Suppressor macrophage treated with lipopolysaccharide for 1 hour (primary cell): Measurements from ENCODE around the gene IL1RAPL2.
A peak's percentile ranks its signal among the peaks of the same experiment; 100 is the strongest.
"Not testable (repeated sequence)": the region's sequence is repeated elsewhere in the genome, so short reads cannot be mapped to it uniquely, and the experiment has no call there.

Source experiments
- DNase-seq, 3 donors: peaks; one replicate each; pipeline ENCODE4 v3.0.0-alpha.2; 2020 to 2022

The IL1RAPL2 gene

DNA sequence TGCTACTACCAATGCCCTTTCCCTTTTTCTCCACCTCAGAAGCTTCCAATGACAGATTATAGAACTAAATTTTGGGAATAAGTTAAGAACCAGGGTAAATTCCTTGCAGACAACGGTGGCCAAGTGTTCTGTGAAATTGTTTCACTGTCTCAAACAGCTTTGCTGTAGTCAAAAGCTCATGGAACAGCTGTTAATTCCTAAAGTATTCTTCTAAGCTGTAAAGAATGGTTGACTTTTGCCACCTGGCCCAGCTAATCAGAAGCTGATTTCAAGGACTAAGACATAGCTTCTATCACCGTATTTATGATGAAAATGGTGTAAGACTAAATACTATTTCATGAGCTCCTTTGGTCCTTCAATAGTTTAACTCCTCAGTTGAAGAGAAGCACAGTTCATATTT lies 297.5 kb downstream of the IL1RAPL2 start:
- no peak for DNase-seq

DNA sequence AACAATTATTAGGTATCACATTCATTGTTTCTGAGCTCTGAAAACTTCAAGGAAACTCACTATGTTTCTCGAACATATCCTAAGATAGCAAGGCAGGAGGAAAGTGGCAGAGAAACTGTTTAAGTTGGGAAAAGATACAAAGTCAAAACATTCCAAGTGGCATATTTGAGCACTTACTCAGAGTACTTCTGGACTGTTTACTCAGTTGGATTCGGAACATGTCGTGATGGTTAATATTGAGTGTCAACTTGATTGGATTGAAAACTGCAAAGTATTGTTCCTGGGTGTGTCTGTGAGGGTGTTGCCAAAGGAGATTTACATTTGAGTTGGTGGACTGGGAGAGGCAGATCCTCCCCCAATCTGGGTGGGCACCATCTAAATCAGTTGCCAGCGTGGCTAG lies 298.3 kb downstream of the IL1RAPL2 start:
- DNase-seq: no peak

DNA sequence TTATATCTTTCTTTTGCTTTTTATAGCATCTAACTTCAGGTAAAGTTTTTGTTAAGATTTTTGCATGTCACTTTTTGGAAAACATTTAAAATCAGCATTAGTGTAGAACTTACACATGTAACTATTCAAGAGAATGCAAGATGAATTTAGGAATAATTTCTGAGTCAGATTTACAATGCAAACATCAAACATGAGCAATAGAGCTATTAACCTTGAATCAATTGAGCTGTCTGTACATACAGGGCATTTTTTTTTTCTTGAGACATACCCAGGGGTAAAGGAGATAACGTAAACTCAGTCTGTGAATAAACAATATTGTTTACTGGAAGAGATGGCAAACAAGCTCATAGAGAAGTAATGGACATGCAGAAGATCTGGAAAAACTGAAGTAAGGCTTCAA lies 311.5 kb downstream of the IL1RAPL2 start:
- DNase-seq: no peak

DNA sequence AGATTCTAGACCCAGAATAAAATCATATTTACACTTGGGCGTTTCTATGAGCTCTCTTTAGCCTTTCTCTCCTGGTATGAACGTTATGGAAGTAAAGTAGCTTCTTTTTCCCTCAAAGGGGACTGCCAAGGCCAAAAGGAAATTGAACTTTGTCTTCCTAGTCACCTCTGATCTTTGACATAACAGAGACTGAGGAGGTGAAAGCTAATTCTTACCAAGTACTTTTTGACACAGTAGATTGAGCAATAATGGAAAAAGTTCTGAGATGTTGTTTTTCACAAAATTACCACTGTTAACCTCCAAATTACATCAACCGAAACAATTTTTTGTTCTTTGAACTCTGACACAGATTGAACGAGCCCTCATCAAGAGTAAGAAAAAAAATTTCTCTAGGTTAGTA lies 336.1 kb downstream of the IL1RAPL2 start:
- no peak for DNase-seq

DNA sequence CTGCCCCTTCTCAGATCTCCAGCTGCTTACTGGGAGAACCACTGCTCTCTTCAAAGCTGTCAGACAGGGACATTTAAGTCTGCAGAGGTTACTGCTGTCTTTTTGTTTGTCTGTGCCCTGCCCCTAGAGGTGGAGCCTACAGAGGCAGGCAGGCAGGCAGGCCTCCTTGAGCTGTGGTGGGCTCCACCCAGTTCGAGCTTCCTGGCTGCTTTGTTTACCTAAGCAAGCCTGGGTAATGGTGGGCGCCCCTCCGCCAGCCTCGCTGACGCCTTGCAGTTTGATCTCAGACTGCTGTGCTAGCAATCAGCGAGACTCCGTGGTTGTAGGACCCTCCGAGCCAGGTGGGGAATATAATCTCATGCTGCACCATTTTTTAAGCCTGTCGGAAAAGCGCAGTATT lies 343.7 kb downstream of the IL1RAPL2 start:
- not testable (repeated sequence) for DNase-seq

DNA sequence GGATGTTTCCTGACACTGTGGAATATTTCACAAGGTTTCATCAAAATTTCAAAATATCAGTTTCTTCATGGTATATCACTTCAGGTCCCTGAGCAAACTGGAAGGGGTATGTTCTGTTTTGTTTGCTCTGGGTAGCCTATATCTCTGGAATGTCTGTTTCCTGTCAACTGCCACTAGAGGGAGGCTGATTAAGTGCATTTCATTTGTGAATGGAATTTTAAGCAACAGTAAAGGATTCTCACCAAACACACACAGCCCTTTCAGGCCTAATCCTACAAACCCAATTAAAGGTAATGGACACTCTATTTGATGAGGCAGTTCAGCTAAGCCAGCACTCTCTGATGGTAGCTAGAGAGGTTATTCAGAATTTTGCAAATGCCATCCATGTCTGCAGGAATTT lies 347.3 kb downstream of the IL1RAPL2 start:
- no peak for DNase-seq

DNA sequence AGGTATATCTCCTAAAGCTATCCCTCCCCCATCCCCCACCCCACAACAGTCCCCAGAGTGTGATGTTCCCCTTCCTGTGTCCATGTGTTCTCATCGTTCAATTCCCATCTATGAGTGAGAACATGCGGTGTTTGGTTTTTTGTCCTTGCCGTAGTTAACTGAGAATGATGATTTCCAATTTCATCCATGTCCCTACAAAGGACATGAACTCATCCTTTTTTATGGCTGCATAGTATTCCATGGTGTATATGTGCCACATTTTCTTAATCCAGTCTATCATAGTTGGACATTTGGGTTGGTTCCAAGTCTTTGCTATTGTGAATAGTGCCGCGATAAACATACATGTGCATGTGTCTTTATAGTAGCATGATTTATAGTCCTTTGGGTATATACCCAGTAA lies 348.7 kb downstream of the IL1RAPL2 start:
- not testable (repeated sequence) for DNase-seq

DNA sequence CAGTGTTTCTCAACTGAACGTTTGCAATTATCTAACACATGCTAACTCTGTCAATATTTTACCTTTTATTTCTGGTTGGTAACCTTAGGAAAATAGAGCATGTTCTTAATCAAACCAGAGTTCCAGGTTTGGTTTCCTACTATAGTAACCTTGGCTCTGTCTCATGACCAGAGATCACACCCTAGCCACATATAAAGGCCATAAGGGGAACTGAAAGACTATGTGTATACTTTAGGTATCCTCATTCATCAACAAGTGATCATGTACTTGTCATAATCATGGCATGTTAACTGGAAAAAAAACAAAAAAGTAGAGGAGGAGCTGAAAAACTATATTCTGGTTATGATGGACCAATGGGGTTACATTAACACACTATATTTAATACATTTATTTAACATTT lies 352.1 kb downstream of the IL1RAPL2 start:
- no peak for DNase-seq

DNA sequence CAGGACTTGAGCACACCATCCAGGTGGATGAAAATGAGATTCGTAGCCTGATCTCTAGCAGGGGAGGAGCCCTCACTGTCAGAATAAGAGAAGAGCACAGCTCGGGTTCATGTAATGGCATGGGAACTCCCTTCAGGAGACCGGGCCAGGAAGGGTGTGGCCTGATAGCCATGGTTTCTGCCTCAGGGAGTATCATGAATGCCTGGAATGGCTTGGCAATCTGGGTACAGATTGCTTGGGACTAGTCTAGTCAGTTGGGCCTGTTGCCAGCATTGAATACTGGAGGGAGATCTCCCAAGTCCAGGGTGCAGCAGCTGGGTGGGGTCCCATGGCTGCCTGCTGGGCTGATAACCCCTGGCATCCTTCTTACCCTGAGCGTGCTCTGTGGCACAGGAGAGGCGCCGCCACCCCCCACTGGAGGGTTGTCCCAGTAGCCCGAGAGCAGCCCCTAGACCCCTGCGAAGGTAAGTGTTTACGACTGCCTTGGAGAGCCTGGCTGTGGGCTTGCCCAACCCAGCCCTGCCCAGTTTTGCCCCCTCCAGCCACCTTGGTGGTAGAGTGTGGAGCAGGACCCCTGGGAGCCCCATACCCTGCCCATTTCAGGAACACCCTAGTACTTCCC lies 355.7 kb downstream of the IL1RAPL2 start:
- no peak for DNase-seq

DNA sequence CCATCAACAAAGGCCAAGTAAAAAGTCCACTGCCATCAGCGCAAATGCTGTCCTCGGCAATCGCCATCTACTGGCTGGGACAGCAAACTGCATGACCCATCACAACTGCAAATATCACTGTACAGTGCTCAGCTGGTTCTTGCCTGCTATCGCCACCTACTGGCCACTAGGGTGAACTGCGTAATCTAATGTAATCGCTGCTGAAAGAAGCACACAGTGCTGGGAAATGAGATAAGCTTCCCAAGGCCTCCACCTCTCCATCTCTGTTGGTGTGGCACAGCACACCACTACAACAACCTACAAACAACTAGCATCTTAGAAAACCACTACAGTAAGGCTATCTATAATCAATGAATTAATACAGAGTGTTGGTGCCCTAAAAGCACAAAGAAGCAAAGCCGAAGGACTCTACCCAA lies 356.2 kb downstream of the IL1RAPL2 start:
- DNase-seq: peak; percentile 65 to 75 (median 68)

DNA sequence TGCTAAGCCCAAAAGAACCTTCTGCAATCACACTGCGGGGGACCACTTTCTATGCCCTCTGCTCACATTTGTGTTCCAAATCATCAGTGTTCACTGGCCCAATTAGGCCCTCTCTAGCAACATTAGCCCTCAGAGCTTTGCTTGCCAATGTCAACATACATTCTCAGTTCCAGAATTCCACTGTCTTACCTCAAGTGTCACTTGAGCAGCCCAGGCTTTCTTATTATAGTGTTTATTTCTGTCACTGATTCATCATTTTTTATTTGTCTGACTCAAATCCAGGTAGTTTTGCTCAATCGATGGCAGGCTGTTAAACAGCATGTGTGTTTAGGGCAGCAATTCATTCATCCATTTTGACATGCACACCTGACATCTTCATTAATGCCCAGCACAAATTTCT lies 363.3 kb downstream of the IL1RAPL2 start:
- DNase-seq: no peak

DNA sequence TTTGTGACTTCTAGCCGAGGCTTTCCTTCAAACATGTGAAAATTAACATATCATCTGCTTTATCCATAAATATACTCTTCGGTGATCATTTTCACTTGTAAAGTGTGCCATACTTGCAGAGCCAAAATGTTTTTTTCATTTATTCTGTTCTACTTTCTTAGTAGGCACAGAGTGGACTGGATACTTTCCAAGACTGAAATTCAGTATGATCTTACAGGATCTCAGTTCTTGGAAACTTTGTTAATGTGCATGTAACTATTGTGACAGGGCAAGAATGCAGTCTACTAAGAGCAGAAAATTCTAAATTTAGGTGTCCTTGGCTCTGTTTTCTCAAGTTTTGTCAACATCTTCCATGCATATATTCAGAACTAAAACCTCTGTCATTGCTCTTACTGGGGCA lies 369.6 kb downstream of the IL1RAPL2 start:
- DNase-seq: no peak

DNA sequence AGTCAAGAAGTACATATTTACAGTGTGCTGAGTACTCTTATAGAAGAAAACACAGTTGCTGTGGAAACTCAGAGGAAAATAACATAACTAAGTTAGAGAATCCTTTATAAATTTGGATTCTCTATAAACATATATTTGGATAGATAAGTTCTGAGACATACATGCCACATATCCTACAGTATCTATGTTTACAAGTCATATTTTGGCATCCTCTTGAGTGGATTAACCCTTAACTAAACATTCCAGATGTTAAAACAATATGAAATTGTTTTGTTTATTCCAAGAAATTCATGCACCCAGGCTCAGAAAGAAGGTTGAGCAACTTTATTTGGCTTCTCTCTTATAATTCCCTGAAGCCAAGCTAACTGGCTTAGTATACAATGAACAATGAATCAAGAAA lies 387.3 kb downstream of the IL1RAPL2 start:
- no peak for DNase-seq

DNA sequence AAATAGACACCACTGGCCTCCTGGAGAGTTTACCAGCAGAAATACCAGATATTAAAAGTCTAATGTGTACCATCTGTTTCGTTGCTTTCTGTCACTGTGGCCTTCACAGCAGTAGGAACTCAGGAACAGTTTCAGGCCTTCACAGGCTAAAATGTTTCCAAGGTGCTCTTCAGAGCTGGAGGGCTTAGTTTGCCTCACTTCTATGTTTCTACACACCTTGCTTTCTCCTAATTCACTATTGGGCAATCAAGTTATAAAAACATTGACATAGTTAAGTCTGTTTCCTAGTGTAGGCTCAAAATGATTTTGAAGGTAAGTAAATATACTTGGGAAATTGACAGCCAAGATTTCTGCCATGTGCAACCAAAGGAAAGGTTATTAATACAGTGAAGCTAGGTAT lies 395.9 kb downstream of the IL1RAPL2 start:
- no peak for DNase-seq

DNA sequence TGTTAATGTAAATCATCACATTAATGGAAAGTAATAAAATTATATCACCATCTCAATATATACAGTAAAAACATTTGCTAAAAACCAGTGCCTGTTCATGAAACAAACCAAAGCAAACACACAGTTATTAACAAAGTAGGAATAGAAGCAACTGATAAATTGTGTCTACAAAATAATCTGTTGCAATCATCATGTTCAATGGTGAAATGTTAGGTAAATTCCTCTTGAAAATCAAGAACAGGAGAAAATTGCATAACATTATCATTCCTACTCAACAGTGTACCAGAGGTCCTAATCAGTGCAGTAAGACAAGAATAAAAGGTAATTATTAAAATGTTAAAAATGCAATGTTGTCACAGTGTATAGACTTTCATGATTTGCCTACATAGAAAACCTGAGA lies 402.2 kb downstream of the IL1RAPL2 start:
- DNase-seq: no peak

DNA sequence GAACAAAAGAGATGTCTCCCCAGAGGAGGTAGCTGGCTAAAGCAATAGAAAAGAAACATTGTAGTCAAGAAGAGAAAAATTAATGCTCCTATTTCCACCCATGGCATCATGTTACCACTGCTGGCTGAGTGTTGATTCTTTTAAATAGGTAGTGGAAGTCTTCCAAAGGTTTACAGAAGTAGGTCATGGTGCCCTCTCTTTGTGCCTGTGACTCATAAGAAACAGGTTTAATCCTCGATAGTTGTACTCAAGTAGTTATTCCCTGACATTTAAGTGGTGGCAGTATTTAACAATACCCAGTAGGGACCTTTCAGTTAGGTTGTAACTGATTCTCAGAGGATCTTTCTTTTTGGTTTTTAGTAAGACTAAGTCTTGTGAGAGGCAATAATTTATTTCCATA lies 406.7 kb downstream of the IL1RAPL2 start:
- no peak for DNase-seq

DNA sequence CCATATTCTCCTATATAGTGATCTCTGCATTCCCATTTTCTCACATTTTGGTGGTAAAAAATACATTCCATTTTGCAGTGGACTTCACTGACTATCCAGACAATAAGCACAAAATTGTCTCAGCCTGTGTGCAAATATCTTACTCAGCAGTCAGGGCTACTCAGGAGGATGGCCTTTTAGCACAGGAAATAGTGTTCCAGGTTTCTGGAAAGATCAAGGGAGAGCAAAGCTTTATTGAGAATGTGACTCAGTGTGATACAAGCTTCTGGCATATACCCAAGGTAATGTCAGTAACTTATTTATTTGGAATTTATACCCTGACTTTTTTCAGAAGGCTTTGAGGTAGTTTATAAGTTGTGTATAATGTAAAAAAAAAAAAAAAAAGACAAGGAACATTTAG lies 421.1 kb downstream of the IL1RAPL2 start:
- DNase-seq: no peak

DNA sequence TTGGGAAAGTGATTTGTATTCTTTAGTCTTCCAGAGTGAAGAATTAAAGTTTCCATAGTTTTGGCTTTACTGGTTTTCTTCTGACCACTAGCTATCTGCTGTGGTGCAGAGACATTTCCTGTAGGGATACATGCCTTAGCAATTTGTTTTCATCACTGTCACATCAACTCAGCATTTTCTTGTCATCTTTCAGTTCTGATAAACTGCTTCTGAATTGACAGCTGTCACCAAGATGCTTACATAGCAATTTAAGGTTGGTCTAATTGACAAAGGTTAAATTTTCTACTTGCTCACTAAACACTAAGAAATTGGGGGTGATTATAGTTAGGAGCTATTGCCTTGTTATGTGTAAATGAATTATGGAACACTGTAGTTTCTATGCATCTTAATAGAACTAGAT lies 422.0 kb downstream of the IL1RAPL2 start:
- no peak for DNase-seq

DNA sequence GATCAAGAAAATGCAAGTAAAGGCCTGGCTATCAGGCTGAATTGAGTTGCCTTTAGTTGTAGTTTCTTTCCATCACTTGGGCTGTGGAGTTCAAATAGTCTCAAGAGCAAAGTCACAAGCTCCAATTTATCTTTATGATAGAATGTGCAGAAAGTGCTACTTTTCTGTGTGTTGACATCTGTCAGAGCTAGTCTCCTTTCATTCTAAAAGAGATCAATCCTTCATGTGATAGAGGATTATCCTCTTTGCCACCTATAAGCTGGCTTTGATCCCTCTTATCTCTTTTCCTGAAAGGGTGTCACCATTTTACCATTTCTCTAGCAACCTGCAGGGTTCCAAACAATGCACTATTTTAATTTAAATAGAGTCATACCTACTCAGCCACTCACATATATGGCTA lies 429.5 kb downstream of the IL1RAPL2 start:
- DNase-seq: no peak

DNA sequence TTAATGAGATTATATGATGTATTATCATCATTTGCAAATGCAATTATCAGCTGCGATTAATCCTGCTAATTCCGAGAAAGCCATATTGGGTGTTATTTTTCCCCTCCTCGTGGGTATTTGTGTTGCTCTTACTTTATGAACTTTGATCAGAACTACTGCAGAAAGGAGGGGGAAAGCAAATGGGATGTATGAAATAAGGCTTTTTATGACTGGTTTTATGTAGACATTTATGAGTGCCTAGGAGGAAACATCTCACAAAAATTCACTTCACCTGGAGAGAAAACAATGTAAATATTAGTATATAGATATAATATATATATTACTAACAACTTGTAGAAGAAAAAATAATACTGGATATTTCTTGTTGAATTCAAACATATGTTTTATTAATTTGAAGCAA lies 440.1 kb downstream of the IL1RAPL2 start:
- DNase-seq: no peak

DNA sequence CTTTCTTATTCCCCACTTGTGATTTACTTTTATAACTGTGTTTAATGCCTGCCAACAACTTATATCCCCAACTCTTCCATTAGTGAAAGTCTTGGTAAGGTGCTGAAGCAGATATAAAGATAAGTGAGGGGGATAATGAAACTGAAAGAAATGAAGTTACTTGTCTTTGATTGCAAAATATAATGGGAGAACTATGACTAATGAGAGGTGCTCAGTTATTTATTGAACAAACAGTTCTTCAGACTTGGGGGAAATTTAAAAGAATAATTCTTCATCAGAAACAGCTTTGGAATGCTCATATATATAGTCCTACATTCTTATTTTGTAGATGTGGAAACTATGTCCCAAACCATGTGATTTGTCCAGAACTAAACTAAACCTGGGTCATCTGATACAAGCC lies 441.0 kb downstream of the IL1RAPL2 start:
- no peak for DNase-seq

DNA sequence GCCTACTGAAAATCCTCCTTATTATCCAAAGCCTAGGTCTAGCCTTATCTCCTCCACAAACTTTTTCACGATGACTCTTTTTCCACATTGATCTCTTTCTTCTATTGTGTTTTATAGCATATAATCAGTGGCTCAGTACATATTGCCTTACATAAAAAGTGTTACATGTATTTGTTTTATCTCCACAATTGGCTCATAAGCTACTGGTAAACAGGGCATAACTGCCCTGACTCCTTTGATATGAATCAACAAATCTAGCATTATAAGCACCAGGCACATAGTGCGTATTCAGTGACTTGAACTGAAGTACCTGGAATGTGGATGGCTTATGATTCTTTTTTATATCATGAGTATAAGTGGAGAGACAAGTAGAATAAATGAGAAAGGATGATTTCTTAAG lies 447.7 kb downstream of the IL1RAPL2 start:
- DNase-seq: no peak

DNA sequence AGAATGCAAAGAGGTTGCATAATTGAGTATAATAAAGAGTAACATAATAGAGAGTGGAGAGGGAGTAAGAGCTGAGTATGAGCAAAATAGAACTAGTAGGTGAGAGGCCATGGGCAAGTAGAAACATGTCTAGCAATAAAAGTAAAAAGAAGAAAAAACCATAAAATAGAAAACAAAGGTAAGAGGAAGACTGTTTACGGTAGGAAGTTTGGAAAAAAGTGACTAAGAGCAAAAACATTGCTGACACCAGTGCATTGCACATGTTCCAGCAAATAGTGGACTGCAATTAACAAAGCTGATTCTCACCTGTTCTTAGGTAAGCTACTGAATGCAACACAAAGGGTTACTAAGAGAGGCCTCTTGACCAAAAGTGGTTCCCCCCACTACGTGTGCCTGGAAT lies 451.6 kb downstream of the IL1RAPL2 start:
- DNase-seq: no peak

DNA sequence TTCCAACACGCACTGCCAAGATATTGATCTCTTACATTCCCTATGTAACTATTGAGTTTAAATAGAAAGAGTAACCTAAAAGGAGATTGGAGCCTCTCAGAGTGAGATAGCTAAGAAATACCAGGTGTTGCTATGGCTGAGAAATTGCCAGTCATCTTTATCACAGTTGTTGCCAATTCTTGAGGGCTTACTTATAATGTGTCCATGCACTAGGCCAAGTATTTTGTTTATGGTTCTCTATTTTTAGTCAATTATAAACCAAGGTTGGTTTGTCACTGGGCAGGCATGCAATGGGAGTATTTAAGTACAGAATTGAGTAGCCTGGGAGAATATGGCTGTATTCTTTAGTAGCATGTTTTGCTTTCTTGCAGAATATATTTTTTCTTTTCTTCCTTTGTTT lies 452.9 kb downstream of the IL1RAPL2 start:
- DNase-seq: no peak

DNA sequence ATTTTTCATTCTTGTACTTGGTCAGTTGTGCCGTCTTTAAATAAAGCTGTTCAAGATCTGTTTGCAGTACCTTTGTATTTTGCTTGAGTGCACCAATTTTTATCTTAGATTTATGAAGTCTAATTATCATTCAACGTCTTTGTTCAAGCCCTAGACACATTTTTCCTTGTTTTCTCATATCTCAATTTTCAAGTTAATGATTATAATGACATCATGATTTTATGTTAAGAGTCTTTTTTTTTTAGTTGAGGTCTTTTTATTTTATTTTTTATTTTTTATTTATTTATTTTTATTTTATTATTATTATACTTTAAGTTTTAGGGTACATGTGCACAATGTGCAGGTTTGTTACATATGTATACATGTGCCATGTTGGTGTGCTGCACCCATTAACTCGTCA lies 463.0 kb downstream of the IL1RAPL2 start:
- not testable (repeated sequence) for DNase-seq
